ENCODE data around the gene ATP12A.

The ATP12A gene

GRCh38 chr13:24664726-24665409 lies 15.3 kb upstream of the ATP12A start:
- DNase-seq: no peak

GRCh38 chr13:24668511-24668910 lies 11.7 kb upstream of the ATP12A start:
- DNase-seq: no peak

DNA sequence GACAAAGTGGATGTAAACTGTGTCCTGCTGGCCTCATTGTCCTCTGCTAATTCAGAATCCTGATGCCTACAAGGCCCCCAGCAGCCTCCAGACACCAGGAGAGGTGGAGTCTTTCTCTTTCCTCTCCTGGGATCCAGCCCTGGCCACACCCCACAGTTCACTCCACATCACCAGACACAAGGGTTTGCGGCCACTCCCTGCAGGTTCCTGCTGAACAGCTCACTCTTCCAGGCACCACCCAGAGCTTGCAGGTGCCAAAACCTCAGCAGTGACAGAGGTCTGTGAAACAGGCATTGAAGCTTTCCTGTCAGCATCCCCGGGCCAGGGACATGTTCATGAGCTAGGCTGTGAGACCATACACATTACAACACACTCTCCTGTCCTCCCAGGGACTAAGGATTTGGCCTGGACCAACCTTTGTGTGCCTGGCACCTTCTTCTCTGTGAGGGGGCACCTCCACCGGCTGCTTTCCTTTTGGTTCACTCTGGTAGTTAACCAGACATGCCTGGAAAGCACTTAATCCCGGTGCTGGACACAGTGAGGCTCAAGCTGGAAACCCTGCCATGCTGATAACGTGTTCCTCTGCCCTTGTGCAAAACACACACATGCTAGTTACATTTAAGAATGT lies 11.1 kb upstream of the ATP12A start:
- DNase-seq: no peak

DNA sequence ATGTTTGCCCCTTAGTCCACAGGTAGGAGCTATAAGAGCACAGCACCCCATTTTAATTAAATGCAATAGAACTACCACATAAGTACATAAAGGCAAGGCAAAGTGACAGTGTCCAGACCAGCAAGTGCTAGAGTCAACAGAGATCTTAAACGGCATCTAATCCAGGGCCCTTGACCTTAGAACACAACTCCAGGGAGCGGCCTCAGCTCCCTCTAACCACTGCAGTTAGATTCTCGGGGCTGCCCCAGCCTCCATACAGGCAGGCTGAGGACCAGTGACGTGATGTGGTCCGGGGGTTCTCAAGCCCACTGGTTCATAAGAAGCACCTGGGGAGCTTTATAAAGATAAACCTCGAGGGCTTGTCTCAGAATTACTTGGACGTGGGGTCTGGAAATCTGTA lies 10.0 kb upstream of the ATP12A start:
- DNase-seq: no peak

DNA sequence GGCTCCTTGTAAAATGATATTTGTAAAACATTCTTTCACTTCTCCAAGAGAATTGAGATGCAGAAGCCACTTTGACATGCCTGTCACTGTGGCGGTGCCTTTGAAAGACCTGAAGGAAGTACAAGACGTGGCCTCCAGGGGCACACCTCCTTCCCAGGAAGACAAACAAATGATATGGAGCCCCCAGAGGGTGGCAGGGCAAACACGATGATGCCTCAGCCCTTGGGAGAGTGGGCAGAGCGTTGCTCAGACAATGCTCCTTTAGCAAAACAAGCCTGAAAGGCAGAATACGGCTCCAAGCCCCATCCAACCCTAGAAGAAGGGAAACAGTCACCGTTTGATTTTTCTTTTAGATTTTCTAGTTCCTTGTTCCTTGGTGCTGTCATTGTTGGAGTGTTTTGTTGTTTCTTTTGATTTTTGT lies 9.2 kb upstream of the ATP12A start:
- peak; percentile 31 for DNase-seq

GRCh38 chr13:24671386-24672113 lies 8.7 kb upstream of the ATP12A start:
- DNase-seq: peak; percentile 13

- no peak for DNase-seq
Measured at GRCh38 chr13:24672141-24673132, 7.8 kb upstream of the ATP12A start.

DNA sequence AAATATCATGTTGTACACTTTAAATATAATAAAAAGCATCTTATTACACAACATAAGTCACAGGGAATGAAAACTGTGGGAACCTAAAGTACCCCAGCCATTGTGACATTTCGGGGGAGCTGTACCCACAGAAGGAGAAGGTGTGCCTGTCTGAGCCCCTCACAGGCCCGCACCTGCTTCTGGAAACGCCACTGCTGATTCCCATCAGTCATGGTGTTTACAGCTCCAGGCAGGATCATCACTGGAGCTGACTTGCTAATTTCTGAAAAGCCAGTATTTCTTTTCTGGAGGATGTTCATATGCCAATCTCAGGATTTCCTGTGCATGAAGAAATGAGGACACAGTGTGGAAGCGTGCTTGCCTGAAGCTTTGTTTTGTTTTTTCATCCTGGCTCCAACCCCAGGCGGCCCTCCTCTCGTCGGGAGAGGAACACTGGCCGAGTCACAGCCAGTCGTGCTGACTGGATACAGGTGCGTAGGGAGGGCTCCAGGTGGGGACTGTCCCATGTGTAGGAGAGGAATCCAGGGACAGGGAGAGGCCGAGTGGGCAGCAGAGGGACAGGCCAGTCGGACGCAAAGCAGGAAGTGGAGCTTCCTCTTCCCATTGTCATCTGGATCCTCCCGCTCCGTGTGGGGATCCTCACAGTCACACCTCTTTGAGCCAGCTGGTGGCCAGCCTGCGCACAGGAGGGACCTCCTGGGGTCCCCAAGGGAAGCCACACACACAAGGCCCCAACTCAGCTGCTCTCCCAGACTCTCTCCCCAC lies 4.2 kb upstream of the ATP12A start:
- no peak for DNase-seq

DNA sequence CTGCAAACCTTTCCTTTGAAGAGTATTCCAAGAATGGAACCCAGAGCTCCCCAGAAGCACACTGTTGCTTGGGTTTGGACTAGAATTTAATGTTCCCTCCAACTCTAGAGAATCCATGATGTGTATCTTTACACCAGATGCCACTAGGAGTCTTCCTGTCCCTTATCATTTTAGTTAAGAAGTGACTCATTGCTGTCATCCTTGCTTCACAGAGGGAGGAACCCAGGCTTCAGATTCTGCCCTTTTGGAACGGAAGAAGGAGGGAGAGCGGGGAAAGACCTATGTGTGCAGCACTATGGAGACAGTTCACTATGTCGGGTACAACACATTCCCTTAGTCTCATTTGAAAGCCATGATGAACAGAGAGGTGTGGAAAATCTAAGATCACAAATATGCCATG lies 2.1 kb upstream of the ATP12A start:
- no peak for DNase-seq

DNA sequence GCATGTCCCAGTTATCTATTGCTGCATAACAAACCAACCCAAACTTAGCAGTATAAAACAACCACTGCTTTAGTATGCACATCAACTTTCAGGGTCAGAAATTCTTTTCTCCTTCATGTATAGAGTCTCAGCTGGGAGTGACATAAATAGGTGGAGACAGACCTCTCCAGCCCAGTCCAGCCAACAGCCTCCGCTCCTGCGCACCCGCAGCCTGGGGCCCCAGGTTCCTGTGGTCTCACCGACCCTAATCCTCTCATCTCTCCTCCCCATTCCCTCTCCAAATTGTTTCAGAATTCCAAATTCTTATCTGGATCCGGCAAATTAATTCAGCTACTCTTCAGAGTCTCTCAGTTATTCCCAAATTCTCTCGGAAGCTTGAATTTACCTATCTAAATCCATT lies 522 bp upstream of the ATP12A start:
- no peak for DNase-seq

- DNase-seq: no peak
Measured at GRCh38 chr13:24680921-24681604, 855 bp downstream of the ATP12A start.

GRCh38 chr13:24681930-24682329 lies 1.7 kb downstream of the ATP12A start:
- no peak for DNase-seq

DNA sequence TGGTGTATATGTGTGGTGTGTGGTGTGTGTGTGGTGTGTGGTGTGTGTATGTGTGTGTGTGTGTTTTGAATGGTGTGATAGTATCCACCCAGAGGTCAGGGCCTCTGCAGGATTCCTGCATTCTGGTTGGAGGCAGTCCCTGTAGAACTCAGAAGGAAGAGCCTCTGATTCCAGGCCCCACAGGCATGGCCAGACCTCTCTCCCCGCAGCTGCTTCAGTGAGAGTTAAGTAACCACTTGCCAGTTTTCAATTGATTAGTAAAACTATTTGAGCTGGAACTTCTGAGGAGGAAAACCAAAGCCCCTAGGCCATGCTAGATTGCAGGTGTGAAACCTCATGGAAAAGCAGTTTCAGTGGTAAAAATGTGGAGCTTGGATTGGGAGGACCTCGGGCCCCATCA lies 2.1 kb downstream of the ATP12A start:
- DNase-seq: no peak

DNA sequence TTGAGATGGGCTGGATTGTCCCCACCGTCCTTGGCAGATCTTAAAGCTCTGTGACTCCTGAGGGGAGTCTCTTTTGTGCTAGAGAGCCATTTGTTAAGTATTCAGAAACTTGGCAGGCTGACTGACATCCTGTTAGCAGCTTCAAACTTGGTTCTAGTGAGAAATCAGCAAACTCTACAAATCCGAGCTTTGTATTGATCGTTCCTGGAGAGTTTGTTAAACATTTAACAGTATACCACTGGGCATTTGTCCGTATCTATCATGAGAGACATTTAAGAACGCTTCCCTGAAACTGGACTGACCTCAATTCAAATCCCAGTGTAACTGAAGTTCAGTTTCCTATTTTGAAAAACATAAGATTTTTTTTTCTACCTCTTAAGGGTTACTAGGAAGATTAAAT lies 3.1 kb downstream of the ATP12A start:
- no peak for DNase-seq

DNA sequence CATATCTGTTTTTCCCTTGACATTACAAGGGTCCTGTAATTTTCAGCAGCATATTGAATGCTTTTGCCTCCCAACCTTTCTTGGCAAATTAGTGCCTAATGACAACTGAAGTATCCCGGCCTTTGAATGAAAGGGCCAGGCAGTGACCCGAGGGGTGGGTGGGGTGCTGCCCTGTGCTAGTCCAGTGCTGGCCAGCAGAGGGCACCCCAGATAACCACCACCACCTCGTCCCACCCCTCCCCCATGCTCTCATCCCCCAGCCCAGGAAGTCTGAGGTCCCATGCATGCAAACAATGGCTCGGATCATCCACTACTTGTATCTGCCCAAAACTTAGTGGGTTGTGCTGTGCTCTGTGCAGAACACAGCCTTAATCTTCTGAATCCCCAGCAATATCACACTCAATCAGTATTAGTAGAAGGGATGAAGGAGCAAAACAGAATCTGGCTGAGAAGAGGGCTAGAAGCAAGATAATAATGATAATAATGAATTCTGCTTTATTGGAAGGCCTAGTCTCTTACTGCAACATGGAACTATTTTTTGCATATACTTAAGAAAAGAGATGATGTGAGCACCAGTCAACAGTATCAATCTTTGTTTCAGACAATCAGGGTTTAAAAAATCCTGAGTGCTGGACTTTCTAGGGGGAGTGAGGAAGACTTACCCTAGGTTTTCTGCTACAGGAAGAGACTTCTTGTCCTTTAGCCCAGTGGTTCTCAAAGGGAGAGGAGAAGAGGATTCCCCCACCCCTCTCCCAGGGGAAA lies 3.8 kb downstream of the ATP12A start:
- peak; percentile 76 for DNase-seq

DNA sequence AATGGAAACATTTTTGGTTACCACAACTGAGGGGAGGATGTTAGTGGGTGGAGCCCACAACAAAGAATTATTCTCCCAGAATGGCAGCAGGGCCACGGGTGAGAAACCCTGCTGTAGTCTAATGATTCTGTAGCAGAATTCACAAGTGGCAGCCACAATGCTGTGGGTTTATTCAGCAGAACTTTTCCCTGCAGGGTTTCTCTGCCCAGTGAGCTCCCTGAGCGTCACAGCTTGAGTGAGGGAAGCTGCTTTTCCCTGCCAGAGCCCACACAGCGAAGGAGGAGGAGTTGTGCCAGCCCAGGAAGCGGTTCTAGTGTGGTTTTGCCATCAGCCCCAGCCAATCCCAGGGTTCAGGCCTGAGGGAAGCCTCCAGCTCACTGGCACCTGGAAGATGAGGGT lies 4.4 kb downstream of the ATP12A start:
- peak; percentile 59 for DNase-seq

- DNase-seq: no peak
Measured at GRCh38 chr13:24685314-24685713, 5.1 kb downstream of the ATP12A start.

GRCh38 chr13:24687611-24688010 lies 7.4 kb downstream of the ATP12A start:
- DNase-seq: no peak

- no peak for DNase-seq
Measured at GRCh38 chr13:24688111-24688510, 7.9 kb downstream of the ATP12A start.

- no peak for DNase-seq
Measured at GRCh38 chr13:24688950-24689349, 8.7 kb downstream of the ATP12A start.

DNA sequence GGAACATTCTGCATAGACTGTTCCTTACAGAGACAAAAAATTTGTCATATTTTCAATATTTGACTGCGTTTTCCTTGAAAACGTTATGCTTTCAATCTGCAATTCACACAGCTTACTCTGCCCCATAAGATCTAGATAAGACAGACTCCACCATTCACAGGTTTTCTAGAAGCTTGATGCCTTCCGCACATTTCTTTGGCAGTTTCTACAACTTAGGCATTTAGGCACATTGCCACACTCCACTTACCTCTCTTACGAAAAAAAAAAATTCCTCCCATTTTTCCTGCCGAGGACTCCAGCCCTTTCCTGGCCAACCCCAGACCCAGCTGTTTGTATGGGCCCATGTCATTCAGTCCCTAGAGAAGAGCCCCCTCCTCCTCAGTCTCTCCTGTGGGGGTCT lies 11.2 kb downstream of the ATP12A start:
- no peak for DNase-seq

Data from stimulated activated CD4-positive, alpha-beta T cell treated with anti-CD3 and anti-CD28 coated beads, Interleukin-15, amount 100 ng/mL, for 24 hours (primary cell).